Gastroesophageal sphincter (tissue), 3 donors: ENCODE data around the gene KIRREL3.

ENCODE experiments used
- CTCF ChIP-seq, 4 experiments: fragments of 200-600 bp in 2 of 4; fragments of 450-650 bp in 2 of 4; sonication (generic) in 1 of 4; IDR thresholded peaks; one replicate each; pipeline ENCODE4 v1.5.1; 2017 to 2019; ENCODE audit warnings: antibody characterized with exemption in 4 of 4, mild to moderate bottlenecking in 2 of 4, moderate library complexity in 2 of 4
- EP300 ChIP-seq: sonication (generic); formaldehyde crosslinking; IDR thresholded peaks from one replicate; pipeline ENCODE4 v1.6.1; 2017; ENCODE audit warnings: antibody characterized with exemption, mild to moderate bottlenecking
- POLR2A ChIP-seq, 2 donors: fragments of 450-650 bp; IDR thresholded peaks; one replicate each; pipeline ENCODE4 v1.6.1; 2017; ENCODE audit warnings: antibody characterized with exemption in 2 of 2, mild to moderate bottlenecking in 2 of 2, moderate library complexity in 1 of 2
- POLR2AphosphoS5 ChIP-seq: sonication (generic); formaldehyde crosslinking; IDR thresholded peaks from one replicate; pipeline ENCODE4 v1.6.1; 2017; ENCODE audit warnings: antibody characterized with exemption

DNA sequence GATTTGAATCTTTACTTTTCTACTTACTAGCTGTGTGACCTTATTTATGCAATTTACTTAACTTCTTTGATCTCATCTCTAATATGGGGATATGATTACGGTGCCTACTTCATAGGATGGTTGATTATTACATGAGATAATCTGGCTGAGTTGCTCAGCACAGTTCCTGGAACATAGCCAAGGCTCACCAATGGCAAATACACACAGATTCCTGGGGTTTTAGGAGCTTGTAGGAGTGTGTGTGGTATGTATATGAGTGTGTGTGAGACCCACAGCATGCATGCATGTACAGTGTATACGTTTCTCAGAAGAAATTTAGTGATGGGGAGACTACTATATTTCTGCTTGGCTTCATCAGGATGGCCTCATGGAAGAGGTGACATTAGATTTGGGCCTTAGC lies 256.9 kb downstream of the KIRREL3 start:
- TF ChIP-seq EP300 (no peak), POLR2A (IDR thresholded peaks at IDR 0.05) (no peak), POLR2AphosphoS5 (no peak), CTCF (IDR thresholded peaks at IDR 0.05) (no peak)
